ENCODE results near the gene GTPBP10.
"Not testable (repeated sequence)": the region's sequence is repeated elsewhere in the genome, so short reads cannot be mapped to it uniquely, and the experiment has no call there.

GTPBP10 gene, protein sequence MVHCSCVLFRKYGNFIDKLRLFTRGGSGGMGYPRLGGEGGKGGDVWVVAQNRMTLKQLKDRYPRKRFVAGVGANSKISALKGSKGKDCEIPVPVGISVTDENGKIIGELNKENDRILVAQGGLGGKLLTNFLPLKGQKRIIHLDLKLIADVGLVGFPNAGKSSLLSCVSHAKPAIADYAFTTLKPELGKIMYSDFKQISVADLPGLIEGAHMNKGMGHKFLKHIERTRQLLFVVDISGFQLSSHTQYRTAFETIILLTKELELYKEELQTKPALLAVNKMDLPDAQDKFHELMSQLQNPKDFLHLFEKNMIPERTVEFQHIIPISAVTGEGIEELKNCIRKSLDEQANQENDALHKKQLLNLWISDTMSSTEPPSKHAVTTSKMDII

DNA sequence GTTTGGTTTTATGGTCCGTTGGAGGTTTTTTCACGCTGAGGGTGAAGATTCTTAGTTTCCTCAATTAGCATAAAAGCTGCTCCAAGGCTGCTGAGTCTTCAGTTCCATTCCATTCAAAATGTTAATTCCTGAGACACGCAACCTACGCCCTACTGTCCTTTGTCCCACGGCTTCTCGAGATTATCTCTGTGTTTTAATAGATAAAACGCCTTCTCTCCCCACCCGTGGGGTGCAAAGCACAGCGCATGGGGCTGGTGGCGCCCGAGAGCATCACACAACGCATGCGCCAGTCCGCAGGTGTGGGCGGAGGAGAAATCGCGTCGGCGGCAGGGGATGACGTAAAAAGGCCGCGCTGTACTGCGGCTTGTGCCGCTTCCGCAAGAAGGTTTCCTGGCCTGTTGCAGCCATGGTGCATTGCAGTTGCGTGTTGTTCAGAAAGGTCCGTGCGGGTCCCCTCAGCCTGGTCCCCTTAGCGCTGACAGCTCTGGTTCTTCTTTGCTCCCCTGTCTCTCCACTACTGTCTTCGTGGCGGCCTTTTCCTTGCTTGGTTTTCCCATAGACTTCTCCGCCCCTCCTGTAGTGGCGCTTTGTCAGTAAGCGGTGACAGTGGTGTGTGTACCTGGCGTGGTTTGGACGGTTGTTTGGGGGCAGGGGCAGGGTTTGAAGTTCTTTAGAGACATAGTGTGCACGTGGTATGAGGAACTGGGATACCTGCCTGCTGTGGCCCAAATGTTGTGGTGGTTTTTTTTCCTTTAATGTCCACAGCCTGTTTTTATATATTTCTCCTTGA is at the start of gene GTPBP10:
GTPBP10 (plus strand) TSS at position 381 of the 790 bp plus-strand sequence; CDS start at position 407, 26 bp downstream.
- DNase-seq: peak; percentile 93

DNA sequence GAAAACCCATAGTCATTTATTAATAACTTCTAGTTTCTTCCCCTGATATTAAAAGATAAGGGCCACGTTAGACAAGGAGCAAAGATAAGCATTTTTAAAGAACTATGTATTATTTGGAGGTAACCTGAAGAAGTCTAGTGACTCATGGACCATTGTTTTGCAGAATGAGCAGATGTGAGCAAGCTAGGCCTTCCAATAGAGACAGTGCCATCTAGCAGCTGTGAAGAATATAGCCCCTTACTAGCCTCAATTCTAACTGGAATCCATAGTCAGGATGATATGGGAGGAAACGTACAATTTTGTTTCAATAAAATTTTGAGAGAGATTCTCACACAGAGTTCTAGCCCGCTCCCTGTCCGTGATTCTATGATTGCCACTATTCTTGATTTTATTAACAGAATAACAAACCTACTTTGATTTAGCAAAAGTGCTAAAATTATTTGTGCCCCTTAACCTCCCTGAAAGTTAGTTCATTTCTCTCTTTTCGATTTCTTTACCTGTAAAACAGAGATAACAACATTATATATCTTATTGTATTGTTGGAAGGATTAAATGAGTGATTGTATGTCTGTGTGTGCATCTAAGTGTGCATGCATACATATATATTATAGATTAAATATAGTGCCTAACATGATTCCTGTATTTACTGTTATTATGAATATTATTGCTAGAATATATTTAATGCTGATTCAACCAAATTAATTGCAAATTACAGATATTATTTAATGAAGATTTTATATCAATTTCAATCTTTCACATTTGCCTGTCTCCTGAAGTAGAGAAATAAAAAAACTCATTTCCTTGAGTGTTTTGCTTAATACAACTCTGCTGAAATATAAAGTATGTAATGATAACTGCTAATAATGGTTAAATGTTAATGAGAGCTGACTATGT is 48.1 kb upstream of the GTPBP10 start:
- DNase-seq: peak; percentile 56

DNA sequence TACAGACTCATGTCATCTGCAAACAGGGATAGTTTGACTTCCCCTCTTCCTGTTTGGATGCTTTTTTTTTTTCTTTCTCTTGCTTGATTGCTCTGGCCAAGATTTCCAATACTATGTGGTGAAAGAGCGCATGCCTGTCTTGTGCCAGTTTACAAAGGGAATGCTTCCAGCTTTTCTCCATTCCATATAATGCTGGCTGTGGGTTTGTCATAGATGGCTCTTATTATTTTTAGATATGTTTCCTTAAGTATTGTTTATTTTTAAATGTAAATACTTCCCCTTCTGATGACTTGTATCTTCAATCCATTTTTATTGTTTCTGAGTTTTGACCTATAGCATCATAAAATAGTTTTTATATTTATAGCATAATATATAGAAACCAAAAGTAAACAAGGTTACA is 43.3 kb upstream of the GTPBP10 start:
- no peak for DNase-seq

DNA sequence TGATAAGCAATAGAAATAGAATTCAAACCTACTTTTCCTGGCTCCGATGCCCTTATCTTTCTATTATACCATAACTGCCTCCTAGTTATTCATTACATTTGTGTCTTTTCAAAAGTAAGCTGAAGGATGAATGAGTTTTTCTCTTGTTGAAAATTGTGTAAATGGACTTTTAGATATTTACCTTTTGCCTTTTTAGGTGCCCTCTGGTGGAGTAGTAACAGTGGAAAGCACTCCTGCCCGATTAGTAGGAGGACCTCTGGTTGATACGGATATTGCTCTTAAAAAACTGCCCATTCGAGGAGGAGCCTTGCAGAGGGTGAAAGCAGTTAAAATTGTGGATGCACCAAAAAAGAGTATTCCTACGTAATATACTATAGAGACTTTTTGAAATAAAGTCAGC is 36.6 kb upstream of the GTPBP10 start:
- DNase-seq: no peak

DNA sequence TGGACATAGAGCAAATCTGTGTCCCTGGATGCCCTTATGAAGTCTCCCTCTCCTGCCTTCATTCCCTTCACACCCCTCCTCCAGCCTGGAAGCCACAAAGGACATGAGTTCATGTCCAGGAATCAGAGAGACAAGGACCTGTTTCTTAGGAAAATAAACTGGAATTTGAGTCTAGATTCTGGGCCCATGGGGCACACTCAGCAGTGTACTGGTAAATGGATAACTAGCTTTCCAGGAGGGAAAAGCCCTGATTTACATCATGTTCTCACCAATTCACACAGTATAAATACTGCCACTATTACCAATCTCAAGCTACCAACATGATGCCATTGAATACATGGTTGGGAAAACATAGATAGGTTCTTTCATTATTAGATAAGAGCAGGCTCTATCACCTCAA is 35.3 kb upstream of the GTPBP10 start:
- DNase-seq: no peak

DNA sequence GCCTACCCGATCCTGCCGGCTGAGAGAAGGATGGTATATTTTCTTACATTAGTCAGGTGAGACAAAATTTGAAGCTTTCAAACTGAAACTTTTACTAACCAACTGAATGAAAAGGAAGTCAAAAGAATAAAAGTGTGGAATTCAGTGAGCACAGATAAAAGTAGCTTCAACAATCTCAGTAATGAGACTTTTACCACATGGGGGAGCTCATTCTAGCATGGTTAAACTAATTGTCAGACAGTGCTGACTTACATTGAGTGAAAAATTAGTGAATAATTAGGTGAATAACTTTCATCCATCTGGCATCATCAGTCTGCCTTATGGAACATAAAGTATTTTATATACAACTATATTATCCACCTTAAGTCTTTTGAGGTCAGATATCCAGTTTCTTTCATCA is 33.8 kb upstream of the GTPBP10 start:
- DNase-seq: no peak

DNA sequence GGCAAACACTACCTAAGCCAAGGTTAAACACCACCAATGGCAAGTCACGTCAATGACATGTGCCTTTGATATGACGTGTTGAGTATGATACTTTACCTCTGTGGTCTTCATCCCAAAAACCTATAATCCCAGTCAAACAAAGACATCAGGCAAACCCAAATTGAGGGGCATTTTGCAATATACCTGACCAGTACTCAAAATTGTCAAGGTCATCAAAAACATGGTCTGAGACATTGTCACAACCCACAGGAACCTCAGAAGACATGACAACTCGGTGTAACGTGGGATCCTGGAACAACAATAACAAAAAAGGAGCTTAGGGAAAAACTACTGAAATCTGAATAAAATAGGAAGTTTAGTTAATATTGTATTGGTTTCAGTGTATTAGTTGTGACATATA is 32.6 kb upstream of the GTPBP10 start:
- no peak for DNase-seq

DNA sequence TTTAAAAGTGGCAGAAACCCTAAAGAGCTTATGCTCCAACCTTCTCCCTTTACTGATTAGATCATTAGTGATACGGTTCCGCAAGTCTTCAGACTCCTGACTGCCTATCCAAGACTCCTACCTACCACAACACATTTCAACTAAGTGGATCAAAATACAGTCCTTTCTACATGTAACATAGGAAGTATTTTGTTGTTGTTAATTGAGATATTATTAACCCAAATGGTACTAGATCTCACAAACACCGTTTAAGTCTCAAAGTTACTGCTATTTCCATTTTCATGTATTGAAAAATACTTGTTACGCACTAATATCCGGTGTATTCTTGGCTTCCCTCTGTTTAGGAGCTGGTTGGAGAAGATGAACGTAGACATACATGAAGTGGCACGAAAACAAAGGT is 26.5 kb upstream of the GTPBP10 start:
- DNase-seq: no peak

DNA sequence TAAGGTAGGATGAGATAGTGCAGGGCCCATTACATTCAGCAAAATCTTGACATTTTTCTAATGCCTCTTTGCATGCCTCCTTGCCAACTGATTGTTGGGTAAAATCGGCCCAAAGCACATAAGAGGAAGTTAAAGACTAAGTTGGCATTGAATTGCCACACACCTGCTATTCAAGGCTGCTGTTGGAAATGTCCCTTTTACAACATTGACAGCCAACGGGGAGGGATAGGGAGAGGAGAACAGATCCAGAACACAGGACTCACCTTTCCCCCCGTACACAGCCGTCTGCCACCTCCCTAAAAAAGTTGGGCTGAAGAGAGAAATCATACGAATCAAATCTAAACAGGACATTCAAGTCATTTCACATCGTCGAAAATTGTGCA is 26.1 kb upstream of the GTPBP10 start:
- no peak for DNase-seq

DNA sequence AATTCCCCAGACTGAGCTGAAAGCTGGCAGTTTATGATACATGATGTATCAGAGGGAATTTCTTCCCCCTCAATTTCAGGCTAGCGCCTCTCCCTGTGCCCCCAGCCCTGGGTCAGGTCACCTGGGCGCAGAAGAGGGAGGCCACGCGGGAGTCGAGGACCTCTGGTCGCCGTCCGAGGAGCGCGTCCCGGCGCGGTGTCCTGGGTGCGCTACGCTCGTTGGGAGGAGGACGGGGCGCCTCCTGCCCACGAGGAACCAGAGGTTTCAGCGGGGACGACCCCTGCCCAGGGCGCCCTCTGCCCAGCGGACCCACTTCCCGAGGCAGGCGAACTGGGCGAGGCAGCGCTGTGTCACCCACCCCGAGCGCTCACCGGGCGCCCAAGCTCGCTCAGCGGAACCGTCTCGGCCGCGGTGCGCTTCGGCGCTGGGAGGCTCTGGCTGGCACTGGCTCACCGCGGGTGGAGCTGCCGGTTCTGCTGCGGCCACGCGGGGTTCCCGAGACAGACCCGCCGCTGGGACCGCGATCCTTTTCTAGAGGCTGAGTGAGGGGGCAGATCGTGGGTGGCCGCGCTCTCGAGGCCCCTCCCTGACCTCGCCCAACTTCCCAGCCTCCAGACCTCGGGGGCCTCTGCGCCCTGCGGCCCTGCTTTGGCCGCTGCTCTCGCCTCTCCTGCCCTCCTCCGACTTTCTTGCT is 25.6 kb upstream of the GTPBP10 start, which contains the start of gene FAM237B:
FAM237B (minus strand) TSS at position 504 of the 694 bp plus-strand sequence. CDS start 1,556 bp downstream, outside the sequence.
- no peak for DNase-seq

DNA sequence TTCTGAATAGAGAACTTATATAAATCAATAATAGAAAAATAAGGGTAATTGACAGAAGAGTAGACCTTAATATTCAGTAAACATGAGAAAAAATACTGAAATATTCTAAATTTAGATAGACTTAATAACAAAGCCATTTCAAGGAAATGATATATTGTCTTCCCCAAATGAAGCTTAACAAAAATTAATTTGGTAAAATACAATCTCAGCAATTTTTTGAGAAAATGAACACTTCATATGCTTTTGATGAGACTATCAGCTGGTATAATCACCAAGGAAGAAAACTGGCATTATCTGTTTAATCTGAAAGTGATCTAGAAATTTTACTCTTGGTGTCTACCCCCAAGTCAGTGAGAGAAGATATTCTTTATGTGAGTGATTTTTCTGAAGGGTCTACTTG is 23.7 kb upstream of the GTPBP10 start:
- DNase-seq: no peak

DNA sequence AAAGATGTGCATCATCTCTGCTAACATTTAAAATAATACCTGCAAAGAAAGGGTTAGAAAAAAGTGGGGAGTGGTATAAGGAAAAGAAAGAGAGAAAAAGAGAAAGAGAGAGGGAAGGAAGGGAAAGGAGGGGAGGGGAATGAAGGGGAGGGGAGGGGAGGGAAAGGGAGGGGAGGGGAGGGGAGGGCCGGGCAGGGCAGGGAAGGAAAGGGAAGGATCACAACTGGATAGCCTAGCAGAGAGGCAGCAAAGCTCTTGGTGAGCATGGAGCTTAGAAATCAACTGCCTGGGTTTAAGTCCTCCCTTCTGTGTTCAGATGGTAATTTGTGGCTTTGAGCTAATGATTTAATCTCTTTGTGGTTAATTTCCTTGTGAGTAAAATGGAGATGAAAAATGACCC is 20.0 kb upstream of the GTPBP10 start:
- DNase-seq: no peak

DNA sequence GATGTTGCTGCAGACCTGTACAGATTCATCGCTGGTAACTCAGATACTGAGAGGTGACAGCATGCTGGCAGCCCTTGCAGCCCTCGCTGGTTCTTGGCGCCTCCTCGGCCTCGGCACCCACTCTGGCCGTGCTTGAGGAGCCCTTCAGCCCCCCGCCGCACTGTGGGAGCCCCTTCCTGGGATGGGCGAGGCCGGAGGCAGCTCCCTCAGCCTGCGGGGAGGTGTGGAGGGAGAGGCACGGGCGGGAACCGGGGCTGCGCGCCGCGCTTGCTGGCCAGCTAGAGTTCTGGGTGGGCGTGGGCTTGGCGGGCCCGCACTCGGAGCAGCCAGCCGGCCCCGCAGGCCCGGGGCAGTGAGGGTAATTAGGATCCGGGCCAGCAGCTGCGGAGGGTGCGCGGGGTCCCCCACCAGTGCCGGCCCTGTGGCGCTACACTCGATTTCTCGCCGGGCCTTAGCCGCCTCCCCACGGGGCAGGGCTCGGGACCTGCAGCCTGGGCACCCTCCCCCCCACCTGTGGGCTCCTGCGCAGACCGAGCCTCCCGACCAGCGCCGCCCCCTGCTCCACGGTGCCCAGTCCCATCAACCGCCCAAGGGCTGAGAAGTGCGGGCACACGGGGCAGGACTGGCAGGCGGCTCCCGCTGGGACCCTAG is 12.2 kb upstream of the GTPBP10 start:
- no peak for DNase-seq

DNA sequence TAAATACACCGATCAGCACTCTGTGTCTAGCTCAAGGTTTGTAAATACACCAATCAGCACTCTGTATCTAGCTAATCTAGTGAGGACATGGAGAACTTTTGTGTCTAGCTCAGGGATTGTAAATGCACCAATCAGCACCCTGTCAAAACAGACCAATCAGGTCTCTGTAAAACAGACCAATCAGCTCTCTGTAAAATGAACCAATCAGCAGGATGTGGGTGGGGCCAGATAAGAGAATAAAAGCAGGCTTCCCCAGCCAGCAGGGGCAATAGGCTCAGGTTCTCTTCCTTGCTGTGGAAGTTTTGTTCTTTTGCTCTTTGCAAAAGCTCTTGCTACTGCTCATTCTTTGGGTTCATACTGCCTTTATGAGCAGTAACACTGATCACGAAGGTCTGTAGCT is 11.6 kb upstream of the GTPBP10 start:
- not testable (repeated sequence) for DNase-seq

DNA sequence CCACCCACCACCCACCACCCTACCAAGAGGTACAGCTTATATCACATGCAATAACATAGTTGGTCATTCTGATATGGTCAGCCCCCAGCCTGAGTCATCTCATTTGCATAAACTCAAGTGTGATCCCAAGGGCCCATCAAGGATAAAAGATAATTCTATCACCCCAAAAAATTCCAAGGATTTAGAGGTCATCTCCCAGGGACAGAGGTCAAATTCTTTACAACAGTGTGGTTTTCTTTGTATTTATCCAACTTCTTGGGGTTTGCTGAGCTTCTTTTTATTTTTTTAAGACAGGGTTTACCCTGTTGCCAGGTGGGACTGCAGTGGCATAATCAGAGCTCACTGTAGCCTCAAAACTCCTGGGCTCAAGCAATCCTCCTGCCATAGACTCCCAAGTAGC is 9.4 kb upstream of the GTPBP10 start:
- DNase-seq: peak; percentile 21

DNA sequence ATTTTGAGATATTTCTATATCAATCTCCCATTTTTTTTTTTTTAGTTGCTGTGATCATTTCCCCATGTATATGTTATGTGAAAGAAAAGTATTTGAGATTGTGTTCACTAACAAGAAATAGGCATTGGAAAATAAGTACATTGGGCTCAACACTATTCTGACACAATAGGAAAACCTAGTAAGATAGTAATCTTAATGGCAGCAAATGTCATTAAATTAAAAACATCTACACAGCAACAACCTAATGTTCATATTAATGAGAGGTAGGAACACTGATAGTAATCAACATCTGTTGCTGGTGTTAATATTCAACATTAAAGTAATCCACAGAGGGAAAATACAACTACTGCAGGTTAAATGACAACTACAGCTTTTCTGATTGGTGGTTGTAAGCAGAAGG is 1.5 kb upstream of the GTPBP10 start:
- no peak for DNase-seq

DNA sequence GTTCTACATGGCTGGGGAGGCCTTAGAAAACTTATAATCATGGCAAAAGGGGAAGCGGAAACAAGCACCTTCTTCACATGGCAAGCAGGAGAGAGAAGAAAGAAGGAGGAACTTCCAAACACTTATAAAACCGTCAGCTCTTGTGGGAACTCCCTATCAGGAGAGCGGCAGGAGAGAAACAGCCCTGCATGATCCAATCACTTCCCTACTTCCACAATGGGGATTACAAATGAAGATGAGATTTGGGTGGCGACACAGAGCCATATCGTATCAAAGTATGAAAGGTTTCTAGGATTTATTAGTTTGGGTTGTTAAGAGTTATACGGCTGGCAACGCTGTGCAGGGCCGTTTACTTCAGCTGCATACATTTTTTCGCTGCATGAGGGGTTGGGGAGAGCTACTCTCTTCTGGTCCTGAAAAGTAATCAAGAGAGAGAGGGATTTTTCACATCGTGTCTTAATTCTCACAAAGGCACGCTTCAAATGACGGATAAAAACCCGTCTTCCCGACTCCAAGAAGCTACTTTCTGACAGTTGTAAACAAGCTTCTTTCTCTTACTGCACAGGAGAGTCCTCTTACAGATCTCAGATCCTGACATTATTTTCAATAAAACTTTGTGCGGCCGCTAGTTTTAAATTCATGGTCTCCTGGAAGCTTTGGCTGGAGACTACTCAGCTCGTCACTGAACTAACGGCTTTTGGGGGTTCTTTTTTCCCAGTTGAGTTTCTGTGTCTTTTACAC is 751 bp upstream of the GTPBP10 start:
- DNase-seq: peak; percentile 32

DNA sequence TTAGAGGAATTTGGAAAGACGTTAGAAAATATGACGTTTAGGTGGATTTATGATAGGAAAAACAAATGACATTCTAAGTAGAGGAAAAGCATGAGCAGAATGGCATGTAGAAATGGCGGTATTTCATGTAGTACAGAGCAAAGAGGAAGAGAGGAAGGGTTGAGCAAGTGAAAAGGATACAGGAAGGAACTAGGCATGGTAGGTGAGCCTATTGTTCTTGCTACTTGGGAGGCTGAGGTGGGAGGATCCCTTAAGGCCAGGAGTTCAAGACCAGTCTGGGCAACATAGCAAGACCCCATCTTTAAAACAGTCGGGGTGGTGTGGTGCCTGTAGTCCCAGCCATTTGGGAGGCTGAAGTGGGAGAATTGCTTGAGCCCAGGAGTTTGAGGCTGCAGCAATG is 1.2 kb downstream of the GTPBP10 start:
- no peak for DNase-seq

DNA sequence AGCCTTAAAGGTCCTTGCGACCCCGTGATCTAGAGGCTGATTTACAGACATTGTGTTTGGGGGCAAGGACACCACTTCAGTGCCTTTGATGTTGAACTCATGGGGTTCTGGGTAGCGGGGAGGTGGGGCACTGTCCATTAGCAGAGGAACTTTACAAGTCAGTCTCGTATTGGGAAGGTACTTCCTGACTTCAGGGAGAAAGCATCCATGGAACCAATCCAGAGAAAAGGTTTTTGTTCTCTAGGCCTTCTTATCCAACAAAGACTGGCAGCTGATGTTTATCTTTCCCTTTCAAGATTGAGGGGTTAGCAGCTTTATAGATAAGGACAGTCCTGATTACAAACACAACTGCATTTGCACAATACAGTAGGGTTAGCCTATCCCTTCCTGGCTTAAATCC is 2.8 kb downstream of the GTPBP10 start:
- no peak for DNase-seq

DNA sequence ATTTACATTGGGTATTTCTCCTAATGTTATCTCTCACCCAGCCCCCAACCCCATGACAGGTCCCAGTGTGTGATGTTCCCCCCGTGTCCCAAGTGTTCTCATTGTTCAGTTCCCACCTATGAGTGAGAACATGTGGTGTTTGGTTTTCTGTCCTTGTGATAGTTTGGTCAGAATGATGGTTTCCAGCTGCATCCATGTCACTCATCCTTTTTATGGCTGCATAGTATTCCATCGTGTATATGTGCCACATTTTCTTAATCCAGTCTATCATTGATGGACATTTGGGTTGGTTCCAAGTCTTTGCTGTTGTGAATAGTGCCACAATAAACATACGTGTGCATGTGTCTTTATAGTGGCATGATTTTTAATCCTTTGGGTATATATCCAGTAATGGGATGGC is 3.5 kb downstream of the GTPBP10 start:
- DNase-seq: not testable (repeated sequence)

DNA sequence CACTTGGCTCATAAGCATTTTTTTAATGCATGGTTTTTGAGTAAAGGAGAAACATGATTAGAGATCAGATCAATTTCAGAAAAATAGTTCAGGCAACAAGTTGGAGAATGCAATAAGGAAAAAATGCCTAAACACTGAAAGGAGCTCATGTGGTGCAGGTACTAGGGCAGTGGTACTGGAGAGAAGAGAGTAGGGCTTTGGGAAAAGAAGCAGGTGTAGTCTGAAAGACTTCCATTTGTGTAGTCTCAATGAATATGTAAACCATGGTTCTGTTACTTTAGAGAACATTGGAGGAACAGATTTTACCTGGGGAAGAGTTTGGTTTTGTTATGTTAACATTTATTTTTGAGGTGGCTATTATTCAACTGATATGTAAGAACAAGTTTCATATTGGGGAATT is 5.5 kb downstream of the GTPBP10 start:
- no peak for DNase-seq
